ENCODE measurements around the gene SMIM43. TPM values are rescaled to one million over a fixed set of nuclear protein-coding genes. Genes with fewer than 3 reads are reported as not detected.

Gene SMIM43
- total and polyA plus RNA-seq, 2 donors (not counting 1 experiment from before 2014, with no cell fraction given) = not detected

GRCh38 chr4:121767166-121767565, 2.2 kb upstream of the SMIM43 start:
- Histone ChIP-seq H3K79me2 (ENCODE audit: control insufficient read depth, insufficient read depth, low read length) (no peaks in the 10 kb centered on the region), H3K4me2 (replicated peaks; ENCODE audit: low read depth, low read length, poor library complexity, severe bottlenecking) (no peak overlapping the region), H3K9ac (ENCODE audit: low read length) (no peak overlapping the region), H2AFZ (ENCODE audit: insufficient read depth, low read depth, low read length, poor library complexity, severe bottlenecking) (no peak overlapping the region), H3K4me3 (ENCODE audit: control extremely low read depth in 1 of 5, extremely low read depth in 1 of 5, insufficient read depth in 1 of 5, low read depth in 2 of 5, low read length in 4 of 5) (no peak overlapping the region), H4K20me1 (ENCODE audit: control insufficient read depth, insufficient read depth, low read length, poor library complexity, severe bottlenecking) (no peaks in the 10 kb centered on the region), H3K27me3 (replicated peaks in 1 of 4; ENCODE audit: control extremely low read depth in 1 of 4, control insufficient read depth in 3 of 4, insufficient read depth in 4 of 4, low read length in 3 of 4) (peaks cover 0 to 36% (median 22%) of the 10 kb centered on the region in 4 experiments), H3K36me3 (replicated peaks in 1 of 2; ENCODE audit: control extremely low read depth in 1 of 2, control insufficient read depth in 1 of 2, extremely low read depth in 1 of 2, insufficient read depth in 2 of 2, low read length in 1 of 2) (no peaks in the 10 kb centered on the region), H3K27ac (ENCODE audit: low read length in 2 of 2) (no peak overlapping the region), H3K9me3 (ENCODE audit: control extremely low read depth in 1 of 3, control insufficient read depth in 2 of 3, insufficient read depth in 1 of 3, low read length in 2 of 3) (no peaks in the 10 kb centered on the region), H3K4me1 (ENCODE audit: control insufficient read depth in 2 of 2, insufficient read depth in 2 of 2, low read length in 2 of 2) (peaks cover 9 to 11% of the 10 kb centered on the region in 2 donors)
- WGBS (ENCODE audit: insufficient coverage) = 100% methylated on average over 1 of the region's 4 CpGs
- TF ChIP-seq EZH2 (IDR thresholded peaks at IDR 0.05; ENCODE audit: borderline replicate concordance, insufficient read depth, low read depth, low read length, poor library complexity, severe bottlenecking) = no peak
- no peak for TF ChIP-seq CTCF (IDR thresholded peaks at IDR 0.05)
- ChIA-PET CTCF (no interaction called here), POLR2A (no interaction called here)
- intact Hi-C loops (cut with micrococcal nuclease) = no loop called here
- Mint-ChIP-seq H3K4me1 (peaks cover 2% of the 10 kb centered on the region), H3K27ac (no peak overlapping the region), H3K9me3 (ENCODE audit: insufficient read depth) (no peaks in the 10 kb centered on the region), H3K4me3 (no peak overlapping the region), H3K27me3 (peaks cover 65% of the 10 kb centered on the region)
- DNase-seq (no peak), ATAC-seq (ENCODE audit: low read depth) (no peak)

GRCh38 chr4:121765971-121766538, 1.1 kb upstream of the SMIM43 start:
- Histone ChIP-seq H3K27ac (ENCODE audit: low read length in 2 of 2) (no peak overlapping the region), H3K9me3 (ENCODE audit: control extremely low read depth in 1 of 3, control insufficient read depth in 2 of 3, insufficient read depth in 1 of 3, low read length in 2 of 3) (no peaks in the 10 kb centered on the region), H3K79me2 (ENCODE audit: control insufficient read depth, insufficient read depth, low read length) (no peaks in the 10 kb centered on the region), H3K4me2 (replicated peaks; ENCODE audit: low read depth, low read length, poor library complexity, severe bottlenecking) (no peak overlapping the region), H3K9ac (ENCODE audit: low read length) (no peak overlapping the region), H3K36me3 (replicated peaks in 1 of 2; ENCODE audit: control extremely low read depth in 1 of 2, control insufficient read depth in 1 of 2, extremely low read depth in 1 of 2, insufficient read depth in 2 of 2, low read length in 1 of 2) (no peaks in the 10 kb centered on the region), H3K4me1 (ENCODE audit: control insufficient read depth in 2 of 2, insufficient read depth in 2 of 2, low read length in 2 of 2) (peaks cover 9 to 11% of the 10 kb centered on the region in 2 donors), H3K27me3 (replicated peaks in 1 of 4; ENCODE audit: control extremely low read depth in 1 of 4, control insufficient read depth in 3 of 4, insufficient read depth in 4 of 4, low read length in 3 of 4) (peaks cover 0 to 30% (median 22%) of the 10 kb centered on the region in 4 experiments), H3K4me3 (ENCODE audit: control extremely low read depth in 1 of 5, extremely low read depth in 1 of 5, insufficient read depth in 1 of 5, low read depth in 2 of 5, low read length in 4 of 5) (no peak overlapping the region), H2AFZ (ENCODE audit: insufficient read depth, low read depth, low read length, poor library complexity, severe bottlenecking) (no peak overlapping the region), H4K20me1 (ENCODE audit: control insufficient read depth, insufficient read depth, low read length, poor library complexity, severe bottlenecking) (no peaks in the 10 kb centered on the region)
- DNase-seq (no peak), ATAC-seq (ENCODE audit: low read depth) (no peak)
- H3K9me3 Mint-ChIP-seq (ENCODE audit: insufficient read depth) = no peaks in the 10 kb centered on the region
- TF ChIP-seq CTCF (IDR thresholded peaks at IDR 0.05) = no peak
- no peak for TF ChIP-seq EZH2 (IDR thresholded peaks at IDR 0.05; ENCODE audit: borderline replicate concordance, insufficient read depth, low read depth, low read length, poor library complexity, severe bottlenecking)
- ChIA-PET CTCF (no interaction called here), POLR2A (no interaction called here)
- H3K27me3 Mint-ChIP-seq = peaks cover 65% of the 10 kb centered on the region
- H3K4me1 Mint-ChIP-seq = peaks cover 2% of the 10 kb centered on the region
- intact Hi-C loops (cut with micrococcal nuclease) = no loop called here
- WGBS (ENCODE audit: insufficient coverage) = 98% methylated on average over 8 of the region's 9 CpGs
- no peak overlapping the region for H3K4me3 Mint-ChIP-seq
- no peak overlapping the region for H3K27ac Mint-ChIP-seq

Data from B cell (primary cell).